ENCODE data around the gene NDUFB10.

GRCh38 chr16:1915732-1916639 is 43.4 kb upstream of the NDUFB10 start:
- TF ChIP-seq CTCF (IDR thresholded peaks at IDR 0.05; ENCODE audit: insufficient read depth, low read depth, low read length), result no peak
- no peak for TF ChIP-seq EZH2 (IDR thresholded peaks at IDR 0.05; ENCODE audit: insufficient read depth, low read length)
